ENCODE results near the gene MPPED2.

MPPED2 gene

DNA sequence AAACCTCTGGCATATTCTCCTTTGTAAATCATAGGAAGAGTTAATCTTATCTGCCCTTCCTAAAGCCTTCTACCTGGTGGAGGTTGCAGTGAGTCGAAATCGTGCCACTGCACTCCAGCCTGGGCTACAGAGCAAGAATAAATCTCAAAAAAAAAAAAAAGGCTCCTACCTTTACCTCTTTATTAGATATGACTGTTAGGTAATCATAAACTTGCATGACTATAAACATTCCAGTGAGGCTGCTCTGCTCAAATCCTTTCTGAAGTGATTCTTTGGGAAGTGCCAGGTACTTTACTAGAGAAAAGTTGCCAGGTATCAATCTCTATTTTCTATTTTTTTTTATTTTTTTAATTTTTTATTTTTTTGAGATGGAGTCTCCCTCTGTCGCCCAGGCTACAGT lies 59.6 kb downstream of the MPPED2 start:
- Histone ChIP-seq H3K36me3 (ENCODE audit: insufficient read depth, low read length) (no peaks in the 10 kb centered on the region), H3K4me1 (ENCODE audit: insufficient read depth, low read length) (no peaks in the 10 kb centered on the region), H3K9me3 (ENCODE audit: control insufficient read depth, insufficient read depth, low read length) (no peaks in the 10 kb centered on the region), H3K9ac (ENCODE audit: low read depth, low read length) (no peak overlapping the region)

DNA sequence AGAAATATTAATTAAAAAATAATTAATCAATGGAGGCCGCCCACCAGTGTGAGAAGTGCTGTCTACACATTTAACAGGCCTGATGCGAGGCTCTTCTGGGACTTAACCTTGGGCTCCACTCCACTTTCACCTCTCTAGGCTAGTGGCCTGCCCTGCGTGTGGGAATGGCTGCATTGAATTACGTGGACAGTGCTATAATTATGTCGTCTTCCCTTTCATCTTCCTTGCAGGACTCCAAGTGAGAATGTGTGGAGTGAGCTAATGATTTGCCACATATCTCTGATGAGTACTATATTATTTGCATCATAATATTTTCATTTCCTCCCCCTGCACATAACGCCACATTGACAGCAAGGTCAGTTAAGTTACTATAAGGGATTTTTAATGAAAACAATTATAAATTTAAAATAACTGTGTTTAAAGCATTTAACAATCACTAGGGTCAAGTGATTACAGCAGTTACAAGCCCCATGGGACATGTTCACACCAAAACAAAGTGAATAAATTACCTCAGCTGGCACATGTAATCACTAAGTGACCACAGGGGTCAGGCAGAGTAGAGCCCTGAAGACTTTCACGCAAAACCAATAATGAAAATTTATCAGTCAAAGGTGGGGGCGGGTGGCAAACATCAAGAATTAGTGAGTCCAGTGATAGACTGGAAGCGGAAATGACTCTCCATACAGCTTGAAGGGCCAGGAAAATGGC lies 63.5 kb downstream of the MPPED2 start:
- no peaks in the 10 kb centered on the region for H3K36me3 ChIP-seq (ENCODE audit: insufficient read depth, low read length)
- H3K4me1 ChIP-seq (ENCODE audit: insufficient read depth, low read length): no peaks in the 10 kb centered on the region
- no peak overlapping the region for H3K9ac ChIP-seq (ENCODE audit: low read depth, low read length)
- H3K9me3 ChIP-seq (ENCODE audit: control insufficient read depth, insufficient read depth, low read length): no peaks in the 10 kb centered on the region

GRCh38 chr11:30521297-30522071 lies 64.7 kb downstream of the MPPED2 start:
- Histone ChIP-seq H3K9me3 (ENCODE audit: control insufficient read depth, insufficient read depth, low read length) (no peaks in the 10 kb centered on the region), H3K9ac (ENCODE audit: low read depth, low read length) (no peak overlapping the region), H3K36me3 (ENCODE audit: insufficient read depth, low read length) (no peaks in the 10 kb centered on the region), H3K4me1 (ENCODE audit: insufficient read depth, low read length) (no peaks in the 10 kb centered on the region)

DNA sequence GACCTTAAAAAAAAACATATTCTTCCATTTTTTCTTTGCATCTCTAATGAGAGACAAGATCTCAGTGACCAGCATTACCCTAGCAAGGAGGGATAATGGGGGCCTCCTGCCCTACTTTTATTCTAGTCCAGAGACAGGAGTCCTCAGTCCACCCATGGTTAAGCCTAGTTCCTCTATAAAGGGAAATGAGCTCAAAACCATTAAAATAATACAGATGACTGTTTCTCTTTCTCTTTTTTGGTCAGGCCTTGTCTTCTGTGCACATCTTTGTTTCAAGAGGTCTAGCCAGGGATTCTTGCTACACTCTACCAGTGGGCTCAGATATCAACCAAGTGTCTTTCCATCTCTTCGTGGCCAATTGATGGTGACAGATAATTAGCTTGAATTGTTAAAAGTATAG lies 73.1 kb downstream of the MPPED2 start:
- H3K36me3 ChIP-seq (ENCODE audit: insufficient read depth, low read length): no peaks in the 10 kb centered on the region
- no peaks in the 10 kb centered on the region for H3K4me1 ChIP-seq (ENCODE audit: insufficient read depth, low read length)
- H3K9ac ChIP-seq (ENCODE audit: low read depth, low read length): no peak overlapping the region
- H3K9me3 ChIP-seq (ENCODE audit: control insufficient read depth, insufficient read depth, low read length): no peaks in the 10 kb centered on the region

- no peaks in the 10 kb centered on the region for H3K9me3 ChIP-seq (ENCODE audit: control insufficient read depth, insufficient read depth, low read length)
- no peak overlapping the region for H3K9ac ChIP-seq (ENCODE audit: low read depth, low read length)
- H3K36me3 ChIP-seq (ENCODE audit: insufficient read depth, low read length): no peaks in the 10 kb centered on the region
- H3K4me1 ChIP-seq (ENCODE audit: insufficient read depth, low read length): no peaks in the 10 kb centered on the region
Observed at GRCh38 chr11:30511408-30511807, 74.7 kb downstream of the MPPED2 start.

DNA sequence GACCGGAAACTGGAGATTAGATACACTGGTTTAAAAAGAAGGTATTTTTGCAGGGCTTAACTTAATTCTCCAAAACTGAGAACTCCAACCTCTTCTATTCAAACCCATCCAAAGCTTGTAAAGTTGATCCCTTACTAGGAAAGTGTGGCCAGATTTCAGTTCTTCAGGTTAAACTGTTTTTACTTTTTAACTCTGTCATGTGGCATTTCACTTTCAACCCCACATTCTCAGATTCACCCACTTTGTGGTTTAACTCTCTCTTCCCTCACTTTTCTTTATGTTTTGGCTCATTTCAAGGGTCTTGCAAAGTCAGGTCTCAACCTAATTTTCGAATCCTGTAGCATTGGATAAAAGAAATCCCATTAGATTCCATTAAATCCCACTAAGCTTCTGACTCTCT lies 75.4 kb downstream of the MPPED2 start:
- no peaks in the 10 kb centered on the region for H3K36me3 ChIP-seq (ENCODE audit: insufficient read depth, low read length)
- H3K9me3 ChIP-seq (ENCODE audit: control insufficient read depth, insufficient read depth, low read length): no peaks in the 10 kb centered on the region
- no peak overlapping the region for H3K9ac ChIP-seq (ENCODE audit: low read depth, low read length)
- H3K4me1 ChIP-seq (ENCODE audit: insufficient read depth, low read length): no peaks in the 10 kb centered on the region

- H3K36me3 ChIP-seq (ENCODE audit: insufficient read depth, low read length): no peaks in the 10 kb centered on the region
- no peaks in the 10 kb centered on the region for H3K4me1 ChIP-seq (ENCODE audit: insufficient read depth, low read length)
Observed at GRCh38 chr11:30509364-30509763, 76.8 kb downstream of the MPPED2 start.

DNA sequence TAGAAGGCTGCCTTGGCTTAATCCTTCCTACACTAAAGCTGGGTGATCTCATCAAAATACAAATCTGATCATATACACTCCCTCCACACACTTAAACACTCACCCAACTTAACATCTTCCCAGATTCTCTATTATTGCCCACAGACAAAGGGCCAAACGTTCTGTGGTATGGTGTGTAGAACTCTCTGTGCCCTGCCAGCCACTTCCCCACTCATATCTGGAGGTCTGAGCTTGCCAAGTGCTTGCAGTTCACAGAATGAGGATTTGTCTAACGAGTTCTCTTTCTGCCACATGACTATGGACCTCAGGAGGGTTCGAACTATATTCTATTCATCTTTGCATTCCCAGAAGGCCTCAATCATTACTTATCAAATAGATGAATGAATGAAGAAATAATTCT lies 77.6 kb downstream of the MPPED2 start:
- no peaks in the 10 kb centered on the region for H3K9me3 ChIP-seq (ENCODE audit: control insufficient read depth, insufficient read depth, low read length)
- no peaks in the 10 kb centered on the region for H3K36me3 ChIP-seq (ENCODE audit: insufficient read depth, low read length)
- no peaks in the 10 kb centered on the region for H3K4me1 ChIP-seq (ENCODE audit: insufficient read depth, low read length)
- H3K9ac ChIP-seq (ENCODE audit: low read depth, low read length): no peak overlapping the region

More at GRCh38 chr11:30509364-30509763, 76.8 kb downstream of the MPPED2 start:
- Histone ChIP-seq H3K9me3 (ENCODE audit: control insufficient read depth, insufficient read depth, low read length) (no peaks in the 10 kb centered on the region), H3K9ac (ENCODE audit: low read depth, low read length) (no peak overlapping the region)

DNA sequence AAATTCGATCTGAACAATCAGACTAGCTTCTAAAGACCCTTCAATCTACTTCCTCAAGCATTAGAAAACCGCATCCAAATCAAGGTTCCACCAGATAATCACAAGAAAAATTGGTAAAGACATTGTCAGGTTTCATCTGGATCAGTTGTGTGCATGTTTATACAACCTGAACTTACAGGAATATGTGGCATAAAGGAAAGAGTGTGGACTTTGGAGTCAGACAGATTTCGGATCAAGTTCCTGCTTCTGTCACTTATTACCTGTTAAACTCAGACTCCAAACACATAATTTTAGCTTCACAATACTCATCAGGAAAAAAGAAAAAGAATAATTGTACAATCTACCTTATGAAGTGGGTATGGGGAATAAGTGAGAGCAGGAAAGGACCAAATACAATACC lies 80.5 kb downstream of the MPPED2 start:
- Histone ChIP-seq H3K36me3 (ENCODE audit: insufficient read depth, low read length) (no peaks in the 10 kb centered on the region), H3K4me1 (ENCODE audit: insufficient read depth, low read length) (no peaks in the 10 kb centered on the region), H3K9me3 (ENCODE audit: control insufficient read depth, insufficient read depth, low read length) (no peaks in the 10 kb centered on the region), H3K9ac (ENCODE audit: low read depth, low read length) (no peak overlapping the region)

GRCh38 chr11:30504468-30504867 lies 81.7 kb downstream of the MPPED2 start:
- Histone ChIP-seq H3K9me3 (ENCODE audit: control insufficient read depth, insufficient read depth, low read length) (no peaks in the 10 kb centered on the region), H3K4me1 (ENCODE audit: insufficient read depth, low read length) (no peaks in the 10 kb centered on the region), H3K36me3 (ENCODE audit: insufficient read depth, low read length) (no peaks in the 10 kb centered on the region), H3K9ac (ENCODE audit: low read depth, low read length) (no peak overlapping the region)

GRCh38 chr11:30503156-30503555 lies 83.0 kb downstream of the MPPED2 start:
- Histone ChIP-seq H3K36me3 (ENCODE audit: insufficient read depth, low read length) (no peaks in the 10 kb centered on the region), H3K9me3 (ENCODE audit: control insufficient read depth, insufficient read depth, low read length) (no peaks in the 10 kb centered on the region), H3K4me1 (ENCODE audit: insufficient read depth, low read length) (no peaks in the 10 kb centered on the region), H3K9ac (ENCODE audit: low read depth, low read length) (no peak overlapping the region)

GRCh38 chr11:30502305-30502704 lies 83.8 kb downstream of the MPPED2 start:
- Histone ChIP-seq H3K4me1 (ENCODE audit: insufficient read depth, low read length) (no peaks in the 10 kb centered on the region), H3K36me3 (ENCODE audit: insufficient read depth, low read length) (no peaks in the 10 kb centered on the region), H3K9ac (ENCODE audit: low read depth, low read length) (no peak overlapping the region), H3K9me3 (ENCODE audit: control insufficient read depth, insufficient read depth, low read length) (no peaks in the 10 kb centered on the region)

DNA sequence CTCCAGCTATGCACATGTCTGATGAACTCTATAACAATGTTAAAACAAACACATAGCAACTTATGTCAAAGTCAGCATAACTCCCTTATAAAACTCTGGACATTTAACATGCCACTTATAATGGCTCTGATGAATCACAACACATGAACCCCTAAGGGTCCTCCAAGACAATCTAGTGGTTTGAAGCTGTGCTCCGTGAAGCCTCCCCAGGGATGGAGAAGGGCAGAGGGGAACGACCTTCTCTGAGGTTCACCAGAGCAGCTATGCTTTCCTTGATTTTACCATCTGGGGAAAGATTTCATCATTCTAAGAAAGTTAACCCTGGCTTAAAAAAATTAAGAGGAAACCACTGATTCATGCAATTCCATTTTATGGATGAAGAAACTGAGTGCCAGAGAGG lies 84.4 kb downstream of the MPPED2 start:
- Histone ChIP-seq H3K9me3 (ENCODE audit: control insufficient read depth, insufficient read depth, low read length) (no peaks in the 10 kb centered on the region), H3K4me1 (ENCODE audit: insufficient read depth, low read length) (no peaks in the 10 kb centered on the region), H3K36me3 (ENCODE audit: insufficient read depth, low read length) (no peaks in the 10 kb centered on the region), H3K9ac (ENCODE audit: low read depth, low read length) (no peak overlapping the region)

GRCh38 chr11:30499940-30500339 lies 86.2 kb downstream of the MPPED2 start:
- Histone ChIP-seq H3K4me1 (ENCODE audit: insufficient read depth, low read length) (no peaks in the 10 kb centered on the region), H3K9me3 (ENCODE audit: control insufficient read depth, insufficient read depth, low read length) (no peaks in the 10 kb centered on the region), H3K36me3 (ENCODE audit: insufficient read depth, low read length) (no peaks in the 10 kb centered on the region), H3K9ac (ENCODE audit: low read depth, low read length) (no peak overlapping the region)

- H3K9me3 ChIP-seq (ENCODE audit: control insufficient read depth, insufficient read depth, low read length): no peaks in the 10 kb centered on the region
- no peak overlapping the region for H3K9ac ChIP-seq (ENCODE audit: low read depth, low read length)
- H3K36me3 ChIP-seq (ENCODE audit: insufficient read depth, low read length): no peaks in the 10 kb centered on the region
- no peaks in the 10 kb centered on the region for H3K4me1 ChIP-seq (ENCODE audit: insufficient read depth, low read length)
Observed at GRCh38 chr11:30497600-30497999, 88.6 kb downstream of the MPPED2 start.
